HL-60 (cell line): ENCODE data around the gene GCGR.

ENCODE experiments used
- GABPA ChIP-seq: IDR thresholded peaks from 2 replicates; pipeline ENCODE4 v1.6.1; 2012; ENCODE audit warnings: low read depth
- POLR2AphosphoS5 ChIP-seq: IDR thresholded peaks from 2 replicates; pipeline ENCODE4 v1.6.1; 2012; ENCODE audit warnings: low read depth
- TF ChIP-seq, protein P1 (sequence below): IDR thresholded peaks from one replicate; pipeline ENCODE4 v1.5.1; 2011; ENCODE audit warnings: low read length, control low read depth, inconsistent platforms; ENCODE audit not compliant: insufficient read depth
- TF ChIP-seq, protein P2 (sequence below): IDR thresholded peaks from 2 replicates; pipeline ENCODE4 v1.6.1; 2012; ENCODE audit warnings: low read depth; ENCODE audit not compliant: insufficient replicate concordance

DNA sequence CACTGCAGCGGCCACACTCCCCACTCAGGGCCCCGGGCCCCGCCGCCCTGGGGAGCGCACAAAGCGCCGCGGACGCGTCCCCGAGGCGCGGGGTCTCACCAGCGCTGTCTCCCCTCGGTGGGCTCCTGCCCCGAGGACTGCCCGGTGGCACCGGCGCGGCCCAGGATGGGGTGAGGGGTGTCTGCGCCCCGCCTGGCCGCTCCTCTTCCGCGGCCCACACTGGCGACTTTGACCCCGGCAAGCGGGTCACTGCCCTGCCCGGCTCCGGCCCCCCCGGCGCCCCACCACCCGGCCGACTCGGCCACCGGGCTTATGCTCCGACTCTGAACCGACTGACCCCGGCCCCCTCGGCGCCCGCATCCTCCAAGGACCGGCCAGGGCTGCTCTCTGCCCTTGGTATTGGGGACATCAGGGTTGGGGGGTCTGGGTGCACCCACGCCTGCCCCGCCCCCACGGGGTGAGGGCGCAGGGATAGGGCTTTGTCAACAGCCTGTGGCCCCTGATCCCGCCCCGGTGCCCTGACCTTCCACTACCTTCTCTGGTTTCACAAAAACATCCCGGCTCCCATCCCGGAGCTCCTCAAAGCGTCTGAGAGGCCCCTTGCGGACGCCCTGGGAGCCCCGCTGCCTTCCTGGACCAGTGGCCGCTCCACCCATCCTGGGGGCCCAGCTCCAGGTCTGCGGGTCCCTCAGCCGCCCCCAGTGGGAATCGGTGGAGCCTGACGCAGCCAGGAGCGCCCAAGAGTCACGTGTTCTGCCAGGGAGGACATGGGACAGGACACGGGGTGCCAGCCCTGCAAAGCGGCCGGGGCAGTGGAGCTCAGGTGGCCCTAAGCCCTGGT is 829 bp downstream of the GCGR start:
- TF ChIP-seq POLR2AphosphoS5 (no peak), GABPA (no peak)
- TF ChIP-seq, protein P1, sequence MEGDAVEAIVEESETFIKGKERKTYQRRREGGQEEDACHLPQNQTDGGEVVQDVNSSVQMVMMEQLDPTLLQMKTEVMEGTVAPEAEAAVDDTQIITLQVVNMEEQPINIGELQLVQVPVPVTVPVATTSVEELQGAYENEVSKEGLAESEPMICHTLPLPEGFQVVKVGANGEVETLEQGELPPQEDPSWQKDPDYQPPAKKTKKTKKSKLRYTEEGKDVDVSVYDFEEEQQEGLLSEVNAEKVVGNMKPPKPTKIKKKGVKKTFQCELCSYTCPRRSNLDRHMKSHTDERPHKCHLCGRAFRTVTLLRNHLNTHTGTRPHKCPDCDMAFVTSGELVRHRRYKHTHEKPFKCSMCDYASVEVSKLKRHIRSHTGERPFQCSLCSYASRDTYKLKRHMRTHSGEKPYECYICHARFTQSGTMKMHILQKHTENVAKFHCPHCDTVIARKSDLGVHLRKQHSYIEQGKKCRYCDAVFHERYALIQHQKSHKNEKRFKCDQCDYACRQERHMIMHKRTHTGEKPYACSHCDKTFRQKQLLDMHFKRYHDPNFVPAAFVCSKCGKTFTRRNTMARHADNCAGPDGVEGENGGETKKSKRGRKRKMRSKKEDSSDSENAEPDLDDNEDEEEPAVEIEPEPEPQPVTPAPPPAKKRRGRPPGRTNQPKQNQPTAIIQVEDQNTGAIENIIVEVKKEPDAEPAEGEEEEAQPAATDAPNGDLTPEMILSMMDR, result no peak
- TF ChIP-seq, protein P2, sequence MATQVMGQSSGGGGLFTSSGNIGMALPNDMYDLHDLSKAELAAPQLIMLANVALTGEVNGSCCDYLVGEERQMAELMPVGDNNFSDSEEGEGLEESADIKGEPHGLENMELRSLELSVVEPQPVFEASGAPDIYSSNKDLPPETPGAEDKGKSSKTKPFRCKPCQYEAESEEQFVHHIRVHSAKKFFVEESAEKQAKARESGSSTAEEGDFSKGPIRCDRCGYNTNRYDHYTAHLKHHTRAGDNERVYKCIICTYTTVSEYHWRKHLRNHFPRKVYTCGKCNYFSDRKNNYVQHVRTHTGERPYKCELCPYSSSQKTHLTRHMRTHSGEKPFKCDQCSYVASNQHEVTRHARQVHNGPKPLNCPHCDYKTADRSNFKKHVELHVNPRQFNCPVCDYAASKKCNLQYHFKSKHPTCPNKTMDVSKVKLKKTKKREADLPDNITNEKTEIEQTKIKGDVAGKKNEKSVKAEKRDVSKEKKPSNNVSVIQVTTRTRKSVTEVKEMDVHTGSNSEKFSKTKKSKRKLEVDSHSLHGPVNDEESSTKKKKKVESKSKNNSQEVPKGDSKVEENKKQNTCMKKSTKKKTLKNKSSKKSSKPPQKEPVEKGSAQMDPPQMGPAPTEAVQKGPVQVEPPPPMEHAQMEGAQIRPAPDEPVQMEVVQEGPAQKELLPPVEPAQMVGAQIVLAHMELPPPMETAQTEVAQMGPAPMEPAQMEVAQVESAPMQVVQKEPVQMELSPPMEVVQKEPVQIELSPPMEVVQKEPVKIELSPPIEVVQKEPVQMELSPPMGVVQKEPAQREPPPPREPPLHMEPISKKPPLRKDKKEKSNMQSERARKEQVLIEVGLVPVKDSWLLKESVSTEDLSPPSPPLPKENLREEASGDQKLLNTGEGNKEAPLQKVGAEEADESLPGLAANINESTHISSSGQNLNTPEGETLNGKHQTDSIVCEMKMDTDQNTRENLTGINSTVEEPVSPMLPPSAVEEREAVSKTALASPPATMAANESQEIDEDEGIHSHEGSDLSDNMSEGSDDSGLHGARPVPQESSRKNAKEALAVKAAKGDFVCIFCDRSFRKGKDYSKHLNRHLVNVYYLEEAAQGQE, result no peak
